SK-N-SH (cell line): ENCODE data around the gene PHLPP1. TPM values are rescaled to one million over a fixed set of nuclear protein-coding genes. Genes with fewer than 3 reads are reported as not detected.

Experiments
- CTCF ChIA-PET: fragments of 300-600, 350-600 bp; formaldehyde crosslinking; extraction: SDS; loops from one replicate; lab custom pipeline; 2021; lab: Yijun Ruan, JAX
- POLR2A ChIA-PET: fragments of 350-600 bp; sonication (Branson Sonifier 250); formaldehyde crosslinking; extraction: SDS; loops from one replicate; lab custom pipeline; 2020; ENCODE audit warnings: antibody characterized with exemption, inconsistent platforms; lab: Yijun Ruan, JAX
- DNase-seq: peaks from one replicate; pipeline ENCODE4 v3.0.0; 2012
- H2AFZ ChIP-seq: fragments of 200-600 bp; sonication (generic); 2 replicates; pipeline ENCODE4 v1.8.1; 2016; ENCODE audit warnings: antibody characterized with exemption, mild to moderate bottlenecking, low read depth
- H3F3A ChIP-seq: fragments of 200-600 bp; sonication (generic); replicated peaks from 2 replicates; pipeline ENCODE3; 2016; ENCODE audit warnings: antibody characterized with exemption, mild to moderate bottlenecking; ENCODE audit not compliant: insufficient read depth
- H3K27ac ChIP-seq, 2 experiments: fragments of 200-500 bp in 1 of 2; fragments of 200-600 bp in 1 of 2; sonication (Bioruptor generic) in 1 of 2; sonication (generic), shearing (Covaris generic) in 1 of 2; 2 replicates each; pipeline versions ENCODE4 v1.5.1 to v1.6.1; 2014 to 2016; ENCODE audit warnings: low read depth in 2 of 2, inconsistent platforms in 1 of 2, low read length in 1 of 2, mild to moderate bottlenecking in 1 of 2, mixed read lengths in 1 of 2
- H3K27me3 ChIP-seq: fragments of 200-600 bp; sonication (generic), shearing (Covaris generic); 2 replicates; pipeline ENCODE4 v1.6.1; 2016; ENCODE audit warnings: mixed run types; ENCODE audit not compliant: insufficient read depth
- H3K36me3 ChIP-seq, 2 experiments: fragments of 200-500 bp in 1 of 2; fragments of 200-600 bp in 1 of 2; sonication (Bioruptor generic) in 1 of 2; sonication (generic) in 1 of 2; replicated peaks in 1 of 2; 2 replicates each; pipeline versions ENCODE3 to v1.5.1; 2014 to 2016; ENCODE audit warnings: low read length in 1 of 2, mild to moderate bottlenecking in 1 of 2; ENCODE audit not compliant: insufficient read depth in 2 of 2, control insufficient read depth in 1 of 2
- H3K4me1 ChIP-seq, 2 experiments: fragments of 200-500 bp in 1 of 2; fragments of 200-600 bp in 1 of 2; sonication (Bioruptor generic) in 1 of 2; sonication (generic), shearing (Covaris generic) in 1 of 2; 2 replicates each; pipeline versions ENCODE4 v1.5.1 to v1.6.1; 2014 to 2016; ENCODE audit warnings: low read depth in 1 of 2, low read length in 1 of 2, mixed run types in 1 of 2; ENCODE audit not compliant: insufficient read depth in 2 of 2, control insufficient read depth in 1 of 2
- H3K4me2 ChIP-seq: fragments of 200-600 bp; sonication (generic), shearing (Covaris generic); 2 replicates; pipeline ENCODE4 v1.6.1; 2017; ENCODE audit warnings: mixed run types
- H3K4me3 ChIP-seq, 2 experiments: fragments of 200-500 bp in 1 of 2; fragments of 200-600 bp in 1 of 2; sonication (Bioruptor generic) in 1 of 2; sonication (generic), shearing (Covaris generic) in 1 of 2; 2 replicates each; pipeline versions ENCODE4 v1.5.1 to v1.8.1; 2014 to 2016; ENCODE audit warnings: low read depth in 2 of 2, inconsistent platforms in 1 of 2, low read length in 1 of 2, mild to moderate bottlenecking in 1 of 2, mixed read lengths in 1 of 2, moderate library complexity in 1 of 2
- H3K79me2 ChIP-seq: fragments of 200-600 bp; sonication (generic); 2 replicates; pipeline ENCODE4 v1.8.1; 2017; ENCODE audit warnings: mild to moderate bottlenecking; ENCODE audit not compliant: insufficient read depth
- H3K9ac ChIP-seq: fragments of 200-600 bp; sonication (generic); 2 replicates; pipeline ENCODE4 v1.6.1; 2017; ENCODE audit warnings: mixed run types
- H3K9me2 ChIP-seq: fragments of 200-600 bp; sonication (generic); 2 replicates; pipeline ENCODE4 v1.6.1; 2017; ENCODE audit warnings: mixed run types
- H3K9me3 ChIP-seq: fragments of 200-600 bp; sonication (generic); 2 replicates; pipeline ENCODE4 v1.6.1; 2017; ENCODE audit warnings: mixed run types, mild to moderate bottlenecking, moderate library complexity
- H4K20me1 ChIP-seq: fragments of 200-600 bp; sonication (generic); 2 replicates; pipeline ENCODE4 v1.6.1; 2017; ENCODE audit warnings: mild to moderate bottlenecking, mixed run types; ENCODE audit not compliant: insufficient read depth
- CHD2 ChIP-seq: fragments of 150-350 bp; IDR thresholded peaks from 2 replicates; pipeline ENCODE4 v1.6.1; 2018; ENCODE audit warnings: low read length; ENCODE audit not compliant: partially characterized antibody
- EP300 ChIP-seq, 2 experiments: IDR thresholded peaks; 2 replicates each; pipeline versions ENCODE4 v1.4.0 to v1.6.1; 2012; ENCODE audit warnings: borderline replicate concordance in 1 of 2, low read depth in 1 of 2, low read length in 1 of 2
- EZH2phosphoT487 ChIP-seq: fragments of 200-600 bp; sonication (generic); IDR thresholded peaks from 2 replicates; pipeline ENCODE4 v1.6.1; 2017; ENCODE audit warnings: low read depth, mixed run types, mild to moderate bottlenecking, antibody characterized with exemption, moderate library complexity, borderline replicate concordance
- FOXJ3 ChIP-seq: sonication (generic); formaldehyde crosslinking; IDR thresholded peaks from 2 replicates; pipeline ENCODE4 v1.5.1; 2020; ENCODE audit warnings: mild to moderate bottlenecking, missing genetic modification reagents
- FOXM1 ChIP-seq: IDR thresholded peaks from 2 replicates; pipeline ENCODE4 v1.4.0; 2012; ENCODE audit warnings: low read depth, mild to moderate bottlenecking
- GABPA ChIP-seq: IDR thresholded peaks from 2 replicates; pipeline ENCODE4 v1.4.0; 2012; ENCODE audit warnings: low read depth, mild to moderate bottlenecking
- JUND ChIP-seq: IDR thresholded peaks from 2 replicates; pipeline ENCODE4 v1.4.0; 2012
- RCOR1 ChIP-seq: fragments of 150-350 bp; IDR thresholded peaks from 2 replicates; pipeline ENCODE4 v1.6.1; 2017; ENCODE audit warnings: antibody characterized with exemption, low read length
- SIN3A ChIP-seq: IDR thresholded peaks from 2 replicates; pipeline ENCODE4 v1.6.1; 2012; ENCODE audit warnings: low read depth, mild to moderate bottlenecking, low read length, moderate library complexity, borderline replicate concordance
- SMC3 ChIP-seq: IDR thresholded peaks from 2 replicates; pipeline ENCODE4 v1.6.1; 2012; ENCODE audit warnings: low read depth, low read length, improper control_type of control experiment
- TAF1 ChIP-seq: IDR thresholded peaks from 2 replicates; pipeline ENCODE4 v1.6.1; 2012; ENCODE audit warnings: low read depth, mild to moderate bottlenecking, low read length, moderate library complexity, borderline replicate concordance
- TEAD4 ChIP-seq: IDR thresholded peaks from 2 replicates; pipeline ENCODE4 v1.4.0; 2012; ENCODE audit warnings: mild to moderate bottlenecking, borderline replicate concordance; ENCODE audit not compliant: insufficient read depth
- YY1 ChIP-seq: IDR thresholded peaks from 2 replicates; pipeline ENCODE4 v1.4.0; 2012; ENCODE audit warnings: low read depth, mild to moderate bottlenecking
- WGBS: methylation state at CpG from one replicate; pipeline ENCODE4 v1.1.6; 2017; ENCODE audit warnings: low lambda C conversion rate; 5-methylcytosine and 5-hydroxymethylcytosine counted together
- polyA plus RNA-seq, 3 experiments: library from polyadenylated mRNA; depleted of rRNA; stranded (reverse); fragments of >200 nt; gene quantifications; 2 replicates each; pipeline ENCODE4 v1.2.3, GENCODE V29; 2012
- TF ChIP-seq, protein P1 (sequence below): IDR thresholded peaks from 2 replicates; pipeline ENCODE4 v1.4.0; 2012; ENCODE audit warnings: low read depth
- TF ChIP-seq, protein P2 (sequence below): IDR thresholded peaks from 2 replicates; pipeline ENCODE4 v1.6.1; 2012; ENCODE audit warnings: mild to moderate bottlenecking, low read depth, low read length, moderate library complexity
- TF ChIP-seq, protein P3 (sequence below): IDR thresholded peaks from 2 replicates; pipeline ENCODE4 v1.4.0; 2012; ENCODE audit warnings: low read depth, borderline replicate concordance
- TF ChIP-seq, protein P4 (sequence below): IDR thresholded peaks from 2 replicates; pipeline ENCODE4; 2012
- TF ChIP-seq, protein P5 (sequence below): fragments of 150-350 bp; IDR thresholded peaks from 2 replicates; pipeline ENCODE4 v1.6.1; 2016; ENCODE audit warnings: mild to moderate bottlenecking, low read depth, low read length
- TF ChIP-seq, protein P6 (sequence below): fragments of 200-600 bp; sonication (generic); IDR thresholded peaks from 2 replicates; pipeline ENCODE4 v1.6.1; 2017; ENCODE audit warnings: antibody characterized with exemption, mild to moderate bottlenecking, moderate library complexity

Gene PHLPP1
- polyA plus RNA-seq, 1 of the 3 experiments (the other 2 are of a cell fraction): 4.6 TPM

DNA sequence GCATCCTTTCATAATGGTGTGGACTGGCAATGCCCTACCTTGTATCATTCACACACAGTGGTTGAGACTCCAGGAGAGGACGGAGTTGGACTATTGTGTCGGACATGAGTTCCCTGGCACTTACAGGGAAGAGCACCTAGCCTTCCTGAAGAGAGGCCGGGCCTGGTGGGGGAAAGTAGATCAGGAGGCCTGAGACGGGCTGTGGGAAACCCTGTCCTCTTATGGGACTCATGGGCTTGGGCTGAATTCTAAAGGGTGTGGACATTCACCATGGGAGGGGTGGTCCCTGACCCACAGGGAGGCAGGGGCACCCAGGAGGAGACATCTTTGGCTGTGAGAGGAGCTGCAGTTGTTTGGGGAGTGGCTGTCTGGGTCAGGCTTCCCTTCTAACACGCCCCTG is 286.5 kb downstream of the PHLPP1 start (continued):
- TF ChIP-seq, protein P1, sequence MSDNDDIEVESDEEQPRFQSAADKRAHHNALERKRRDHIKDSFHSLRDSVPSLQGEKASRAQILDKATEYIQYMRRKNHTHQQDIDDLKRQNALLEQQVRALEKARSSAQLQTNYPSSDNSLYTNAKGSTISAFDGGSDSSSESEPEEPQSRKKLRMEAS: no peak
- no peak for TF ChIP-seq YY1
- no peak for TF ChIP-seq SMC3

DNA sequence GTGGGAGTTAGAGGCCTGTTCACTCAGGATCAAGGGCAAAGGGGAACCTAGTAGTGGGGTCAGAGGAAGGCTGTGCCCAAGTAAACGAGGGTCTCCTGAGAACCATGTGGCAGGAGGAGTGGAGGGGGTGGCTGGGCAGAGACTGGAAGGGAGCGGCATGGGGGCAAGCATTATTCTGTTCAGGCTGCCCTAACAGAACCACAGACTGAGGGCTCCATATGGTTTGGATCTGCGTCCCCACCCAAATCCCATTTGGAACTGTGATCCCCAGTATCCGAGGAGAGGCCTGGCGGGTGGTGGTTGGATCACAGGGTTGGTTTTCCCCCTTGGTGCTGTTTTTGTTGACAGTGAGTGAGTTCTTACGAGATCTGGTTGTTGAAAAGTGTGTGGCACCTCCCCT is 287.0 kb downstream of the PHLPP1 start:
- H3K9ac ChIP-seq: no peak overlapping the region
- H2AFZ ChIP-seq: no peak overlapping the region
- TF ChIP-seq EP300 (IDR thresholded peaks at IDR 0.05; ENCODE audit: borderline replicate concordance in 1 of 2, low read depth in 1 of 2, low read length in 1 of 2): no peak
- no peak for TF ChIP-seq JUND
- no peak for TF ChIP-seq GABPA
- no peak for TF ChIP-seq RCOR1
- no peak for TF ChIP-seq CHD2
- TF ChIP-seq, protein P2, sequence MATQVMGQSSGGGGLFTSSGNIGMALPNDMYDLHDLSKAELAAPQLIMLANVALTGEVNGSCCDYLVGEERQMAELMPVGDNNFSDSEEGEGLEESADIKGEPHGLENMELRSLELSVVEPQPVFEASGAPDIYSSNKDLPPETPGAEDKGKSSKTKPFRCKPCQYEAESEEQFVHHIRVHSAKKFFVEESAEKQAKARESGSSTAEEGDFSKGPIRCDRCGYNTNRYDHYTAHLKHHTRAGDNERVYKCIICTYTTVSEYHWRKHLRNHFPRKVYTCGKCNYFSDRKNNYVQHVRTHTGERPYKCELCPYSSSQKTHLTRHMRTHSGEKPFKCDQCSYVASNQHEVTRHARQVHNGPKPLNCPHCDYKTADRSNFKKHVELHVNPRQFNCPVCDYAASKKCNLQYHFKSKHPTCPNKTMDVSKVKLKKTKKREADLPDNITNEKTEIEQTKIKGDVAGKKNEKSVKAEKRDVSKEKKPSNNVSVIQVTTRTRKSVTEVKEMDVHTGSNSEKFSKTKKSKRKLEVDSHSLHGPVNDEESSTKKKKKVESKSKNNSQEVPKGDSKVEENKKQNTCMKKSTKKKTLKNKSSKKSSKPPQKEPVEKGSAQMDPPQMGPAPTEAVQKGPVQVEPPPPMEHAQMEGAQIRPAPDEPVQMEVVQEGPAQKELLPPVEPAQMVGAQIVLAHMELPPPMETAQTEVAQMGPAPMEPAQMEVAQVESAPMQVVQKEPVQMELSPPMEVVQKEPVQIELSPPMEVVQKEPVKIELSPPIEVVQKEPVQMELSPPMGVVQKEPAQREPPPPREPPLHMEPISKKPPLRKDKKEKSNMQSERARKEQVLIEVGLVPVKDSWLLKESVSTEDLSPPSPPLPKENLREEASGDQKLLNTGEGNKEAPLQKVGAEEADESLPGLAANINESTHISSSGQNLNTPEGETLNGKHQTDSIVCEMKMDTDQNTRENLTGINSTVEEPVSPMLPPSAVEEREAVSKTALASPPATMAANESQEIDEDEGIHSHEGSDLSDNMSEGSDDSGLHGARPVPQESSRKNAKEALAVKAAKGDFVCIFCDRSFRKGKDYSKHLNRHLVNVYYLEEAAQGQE: no peak
- TF ChIP-seq, protein P3, sequence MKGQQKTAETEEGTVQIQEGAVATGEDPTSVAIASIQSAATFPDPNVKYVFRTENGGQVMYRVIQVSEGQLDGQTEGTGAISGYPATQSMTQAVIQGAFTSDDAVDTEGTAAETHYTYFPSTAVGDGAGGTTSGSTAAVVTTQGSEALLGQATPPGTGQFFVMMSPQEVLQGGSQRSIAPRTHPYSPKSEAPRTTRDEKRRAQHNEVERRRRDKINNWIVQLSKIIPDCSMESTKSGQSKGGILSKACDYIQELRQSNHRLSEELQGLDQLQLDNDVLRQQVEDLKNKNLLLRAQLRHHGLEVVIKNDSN: no peak
- no peak for TF ChIP-seq EZH2phosphoT487
- TF ChIP-seq SIN3A: no peak
- TF ChIP-seq FOXJ3 (CRISPR knock-in tag): no peak
- TF ChIP-seq, protein P4, sequence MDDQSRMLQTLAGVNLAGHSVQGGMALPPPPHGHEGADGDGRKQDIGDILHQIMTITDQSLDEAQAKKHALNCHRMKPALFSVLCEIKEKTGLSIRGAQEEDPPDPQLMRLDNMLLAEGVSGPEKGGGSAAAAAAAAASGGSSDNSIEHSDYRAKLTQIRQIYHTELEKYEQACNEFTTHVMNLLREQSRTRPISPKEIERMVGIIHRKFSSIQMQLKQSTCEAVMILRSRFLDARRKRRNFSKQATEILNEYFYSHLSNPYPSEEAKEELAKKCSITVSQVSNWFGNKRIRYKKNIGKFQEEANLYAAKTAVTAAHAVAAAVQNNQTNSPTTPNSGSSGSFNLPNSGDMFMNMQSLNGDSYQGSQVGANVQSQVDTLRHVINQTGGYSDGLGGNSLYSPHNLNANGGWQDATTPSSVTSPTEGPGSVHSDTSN: no peak
- no peak for TF ChIP-seq FOXM1
- TF ChIP-seq, protein P5, sequence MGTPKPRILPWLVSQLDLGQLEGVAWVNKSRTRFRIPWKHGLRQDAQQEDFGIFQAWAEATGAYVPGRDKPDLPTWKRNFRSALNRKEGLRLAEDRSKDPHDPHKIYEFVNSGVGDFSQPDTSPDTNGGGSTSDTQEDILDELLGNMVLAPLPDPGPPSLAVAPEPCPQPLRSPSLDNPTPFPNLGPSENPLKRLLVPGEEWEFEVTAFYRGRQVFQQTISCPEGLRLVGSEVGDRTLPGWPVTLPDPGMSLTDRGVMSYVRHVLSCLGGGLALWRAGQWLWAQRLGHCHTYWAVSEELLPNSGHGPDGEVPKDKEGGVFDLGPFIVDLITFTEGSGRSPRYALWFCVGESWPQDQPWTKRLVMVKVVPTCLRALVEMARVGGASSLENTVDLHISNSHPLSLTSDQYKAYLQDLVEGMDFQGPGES: no peak
- TF ChIP-seq, protein P6, sequence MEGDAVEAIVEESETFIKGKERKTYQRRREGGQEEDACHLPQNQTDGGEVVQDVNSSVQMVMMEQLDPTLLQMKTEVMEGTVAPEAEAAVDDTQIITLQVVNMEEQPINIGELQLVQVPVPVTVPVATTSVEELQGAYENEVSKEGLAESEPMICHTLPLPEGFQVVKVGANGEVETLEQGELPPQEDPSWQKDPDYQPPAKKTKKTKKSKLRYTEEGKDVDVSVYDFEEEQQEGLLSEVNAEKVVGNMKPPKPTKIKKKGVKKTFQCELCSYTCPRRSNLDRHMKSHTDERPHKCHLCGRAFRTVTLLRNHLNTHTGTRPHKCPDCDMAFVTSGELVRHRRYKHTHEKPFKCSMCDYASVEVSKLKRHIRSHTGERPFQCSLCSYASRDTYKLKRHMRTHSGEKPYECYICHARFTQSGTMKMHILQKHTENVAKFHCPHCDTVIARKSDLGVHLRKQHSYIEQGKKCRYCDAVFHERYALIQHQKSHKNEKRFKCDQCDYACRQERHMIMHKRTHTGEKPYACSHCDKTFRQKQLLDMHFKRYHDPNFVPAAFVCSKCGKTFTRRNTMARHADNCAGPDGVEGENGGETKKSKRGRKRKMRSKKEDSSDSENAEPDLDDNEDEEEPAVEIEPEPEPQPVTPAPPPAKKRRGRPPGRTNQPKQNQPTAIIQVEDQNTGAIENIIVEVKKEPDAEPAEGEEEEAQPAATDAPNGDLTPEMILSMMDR: no peak
- TF ChIP-seq, protein P1: no peak
- TF ChIP-seq TAF1: no peak
- TF ChIP-seq TEAD4: no peak
- DNase-seq: no peak
- H3K36me3 ChIP-seq: no peaks in the 10 kb centered on the region
- H3K27me3 ChIP-seq: no peaks in the 10 kb centered on the region
- WGBS: 60% methylated on average over 3 of the region's 6 CpGs
- H3F3A ChIP-seq: no peaks in the 10 kb centered on the region
- H3K27ac ChIP-seq: no peak overlapping the region
- no peaks in the 10 kb centered on the region for H4K20me1 ChIP-seq
- no peaks in the 10 kb centered on the region for H3K9me3 ChIP-seq
- no peaks in the 10 kb centered on the region for H3K9me2 ChIP-seq
- no peaks in the 10 kb centered on the region; a peak in 1 of 4 replicates for H3K4me1 ChIP-seq
- no peaks in the 10 kb centered on the region for H3K79me2 ChIP-seq
- no peak overlapping the region for H3K4me2 ChIP-seq
- no peak overlapping the region for H3K4me3 ChIP-seq
- POLR2A ChIA-PET: no interaction called here
- CTCF ChIA-PET: interaction anchor here (1.2 kb wide), 1 partner anchor 14 kb away, joined by 3 read pairs; no protein-coding TSS in a partner anchor
